Adrenal gland (tissue), 5 donors: ENCODE results near the gene SHMT2.

ENCODE experiments used
- POLR2A ChIP-seq, 2 donors: fragments of 450-650 bp; IDR thresholded peaks; one replicate each; pipeline ENCODE4 v1.6.1; 2017; ENCODE audit warnings: antibody characterized with exemption in 2 of 2, mild to moderate bottlenecking in 2 of 2, moderate library complexity in 1 of 2
- TF ChIP-seq, protein P1 (sequence below), 6 experiments: fragments of 450-650 bp in 4 of 6; fragments of 200-600 bp in 2 of 6; sonication (generic) in 1 of 6; IDR thresholded peaks; 1 replicate in 5 of 6; 2 replicates in 1 of 6; pipeline versions ENCODE4 v1.5.1 to v1.8.0; 2016 to 2021; ENCODE audit warnings: antibody characterized with exemption in 6 of 6, mild to moderate bottlenecking in 2 of 6, moderate library complexity in 1 of 6
- donor health status: DM: no; HTN: no; CAD: no.

DNA sequence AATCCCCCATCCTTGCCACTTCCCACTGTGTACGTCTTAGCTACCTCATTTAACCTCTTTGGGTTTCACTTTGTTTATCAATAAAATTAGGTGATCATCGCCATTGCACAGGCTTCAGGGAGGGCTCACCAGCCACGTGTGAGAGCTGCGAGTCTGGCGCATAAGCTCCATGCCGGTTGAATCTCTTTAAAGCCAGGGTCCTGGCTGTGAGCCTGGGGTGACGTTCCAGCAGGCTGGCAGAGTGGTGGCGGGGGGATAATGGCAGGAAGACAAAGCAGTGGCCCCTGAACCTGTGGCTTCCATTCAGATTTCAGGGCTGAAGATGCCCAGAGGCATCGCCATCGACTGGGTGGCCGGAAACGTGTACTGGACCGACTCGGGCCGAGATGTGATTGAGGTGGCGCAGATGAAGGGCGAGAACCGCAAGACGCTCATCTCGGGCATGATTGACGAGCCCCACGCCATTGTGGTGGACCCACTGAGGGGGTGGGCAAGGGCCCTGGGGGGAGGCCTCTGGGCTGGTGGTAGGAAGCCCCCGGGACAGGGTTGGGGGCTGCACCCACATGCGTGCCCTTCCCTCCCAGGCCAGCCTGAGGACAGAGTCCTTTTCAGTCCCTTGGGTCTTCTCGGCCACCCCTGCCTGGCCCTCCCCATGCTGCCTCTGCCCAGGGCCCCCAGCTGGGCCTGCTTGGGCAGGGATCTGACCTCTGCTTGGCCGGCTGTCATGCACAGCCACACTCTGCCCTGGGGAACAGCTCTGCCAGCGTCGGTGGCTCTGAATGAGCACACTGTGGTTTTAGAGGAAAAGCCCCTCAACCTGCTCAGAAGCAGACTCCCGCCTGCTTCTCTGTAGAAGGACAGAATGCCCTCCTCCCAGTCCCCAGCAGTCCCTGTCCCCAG is 21.5 kb upstream of the SHMT2 start:
- TF ChIP-seq, protein P1, sequence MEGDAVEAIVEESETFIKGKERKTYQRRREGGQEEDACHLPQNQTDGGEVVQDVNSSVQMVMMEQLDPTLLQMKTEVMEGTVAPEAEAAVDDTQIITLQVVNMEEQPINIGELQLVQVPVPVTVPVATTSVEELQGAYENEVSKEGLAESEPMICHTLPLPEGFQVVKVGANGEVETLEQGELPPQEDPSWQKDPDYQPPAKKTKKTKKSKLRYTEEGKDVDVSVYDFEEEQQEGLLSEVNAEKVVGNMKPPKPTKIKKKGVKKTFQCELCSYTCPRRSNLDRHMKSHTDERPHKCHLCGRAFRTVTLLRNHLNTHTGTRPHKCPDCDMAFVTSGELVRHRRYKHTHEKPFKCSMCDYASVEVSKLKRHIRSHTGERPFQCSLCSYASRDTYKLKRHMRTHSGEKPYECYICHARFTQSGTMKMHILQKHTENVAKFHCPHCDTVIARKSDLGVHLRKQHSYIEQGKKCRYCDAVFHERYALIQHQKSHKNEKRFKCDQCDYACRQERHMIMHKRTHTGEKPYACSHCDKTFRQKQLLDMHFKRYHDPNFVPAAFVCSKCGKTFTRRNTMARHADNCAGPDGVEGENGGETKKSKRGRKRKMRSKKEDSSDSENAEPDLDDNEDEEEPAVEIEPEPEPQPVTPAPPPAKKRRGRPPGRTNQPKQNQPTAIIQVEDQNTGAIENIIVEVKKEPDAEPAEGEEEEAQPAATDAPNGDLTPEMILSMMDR (IDR thresholded peaks at IDR 0.05) = no peak
- TF ChIP-seq POLR2A (IDR thresholded peaks at IDR 0.05) = no peak
